NCI-H526 treated with DMSO at 0.1 percent for 48 hours (cell line): ENCODE data around the gene RNASE3.
"Not testable (repeated sequence)": the region's sequence is repeated elsewhere in the genome, so short reads cannot be mapped to it uniquely, and the experiment has no call there.

Source experiments
- DNase-seq: peaks from one replicate; lab custom pipeline; 2025; lab: John Stamatoyannopoulos, UW

The RNASE3 gene

DNA sequence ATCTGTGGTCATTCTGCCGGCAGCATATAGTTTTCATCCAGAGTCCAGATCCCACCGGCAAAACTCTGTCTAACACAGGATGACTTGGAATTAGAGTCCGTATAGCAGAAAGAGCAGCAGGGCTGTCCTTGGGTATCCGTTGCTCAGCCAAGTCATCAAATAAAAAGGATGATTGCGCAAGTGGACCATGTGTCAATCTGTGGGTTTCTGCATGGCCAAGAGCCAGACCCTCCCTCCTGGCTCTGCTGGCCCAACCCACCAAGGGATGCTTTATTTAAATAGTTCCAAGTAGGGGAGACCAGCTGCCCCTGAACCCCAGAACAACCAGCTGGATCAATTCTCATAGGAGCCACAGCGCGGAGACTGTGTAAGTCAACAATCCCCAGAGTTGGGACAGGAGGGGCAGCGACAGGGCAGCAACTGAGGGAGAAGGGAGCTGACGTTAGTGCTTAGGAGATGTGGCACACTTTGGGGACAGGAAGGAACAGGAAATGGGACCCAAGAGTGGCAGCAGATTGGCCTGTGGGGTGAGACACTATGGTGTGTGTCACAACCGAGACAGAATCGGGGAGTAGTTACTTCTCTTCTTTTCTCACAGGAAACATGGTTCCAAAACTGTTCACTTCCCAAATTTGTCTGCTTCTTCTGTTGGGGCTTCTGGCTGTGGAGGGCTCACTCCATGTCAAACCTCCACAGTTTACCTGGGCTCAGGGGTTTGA, 28.0 kb downstream of the RNASE3 start:
- DNase-seq: not testable (repeated sequence)

GRCh38 chr14:20923766-20924297, 32.6 kb downstream of the RNASE3 start:
- DNase-seq: not testable (repeated sequence)

- no peak for DNase-seq
Observed at GRCh38 chr14:20934148-20934762, 43.1 kb downstream of the RNASE3 start.

DNA sequence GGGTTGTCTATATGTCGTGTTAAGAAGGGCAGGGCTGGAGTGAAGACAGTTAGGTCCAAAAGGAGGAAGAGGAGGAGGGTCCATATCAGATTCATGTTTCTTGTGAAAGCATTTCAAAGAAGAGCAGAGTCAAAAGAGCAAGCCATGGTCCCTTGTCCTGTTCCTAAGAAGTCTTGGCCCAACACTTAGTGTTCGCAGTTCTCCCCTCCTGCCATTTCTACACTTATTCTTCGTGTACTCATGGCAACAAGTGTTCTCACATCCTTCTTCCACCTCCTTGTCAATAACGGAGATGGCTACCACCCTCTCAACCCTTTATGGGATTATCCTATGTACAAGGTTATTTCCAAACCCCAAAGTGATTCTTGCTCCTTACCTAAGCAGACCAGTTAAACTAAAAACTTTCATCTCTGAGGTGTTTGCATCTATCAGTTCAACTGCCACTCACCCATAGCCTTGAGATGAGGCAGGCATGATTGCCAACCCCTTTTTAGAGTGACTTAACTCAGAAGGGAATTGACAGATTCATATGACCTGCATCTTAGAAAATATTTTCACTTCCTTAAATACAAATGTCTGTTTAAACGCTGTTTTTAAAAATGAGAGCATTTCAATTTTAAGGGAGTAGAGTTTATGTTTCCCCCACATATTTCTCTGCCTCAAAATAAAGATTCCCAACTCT, 44.3 kb downstream of the RNASE3 start:
- DNase-seq: no peak
